ENCODE measurements around the gene PLCD3.

DNA sequence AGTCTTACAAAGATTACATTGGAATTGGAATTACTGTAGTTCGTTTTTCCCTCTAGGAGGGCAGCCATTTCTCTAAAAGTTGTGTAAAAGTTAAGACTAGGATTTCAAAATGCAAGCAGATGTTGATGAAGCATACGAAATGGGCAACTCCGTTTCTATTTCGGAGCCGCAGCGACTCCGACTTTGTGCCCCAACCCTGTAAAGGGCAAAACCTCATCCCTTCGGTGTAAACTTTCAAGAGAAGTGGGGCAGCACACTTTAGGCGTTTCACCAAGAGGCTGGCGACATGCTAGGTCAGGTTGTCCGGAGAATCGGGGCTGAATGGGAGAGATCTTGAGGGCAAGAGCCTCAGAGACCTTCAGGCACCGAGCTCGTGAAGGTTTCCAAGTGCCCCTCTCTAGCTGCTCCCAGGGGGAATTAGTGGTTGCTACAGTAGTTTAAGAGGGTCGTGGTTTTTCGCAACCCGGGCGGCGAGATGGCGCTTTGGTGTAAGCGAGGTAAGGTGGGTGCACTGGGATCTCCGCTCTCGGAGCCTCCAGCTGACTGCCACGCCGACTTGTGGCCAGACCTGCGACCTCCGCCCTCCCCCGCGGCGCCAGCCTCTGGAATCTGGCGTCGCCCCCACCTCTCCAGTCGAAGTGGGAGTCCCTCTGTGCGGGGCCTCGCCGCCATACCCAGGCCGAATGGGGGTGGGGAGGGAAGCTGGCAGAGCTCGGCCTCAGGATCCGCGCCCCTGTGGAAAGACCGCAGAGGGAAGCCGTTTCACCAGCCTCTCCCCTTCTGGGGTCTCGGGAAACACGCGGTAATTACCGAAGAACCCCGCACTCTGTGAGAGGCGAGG is 28.4 kb upstream of the PLCD3 start:
- TF ChIP-seq, protein P1, sequence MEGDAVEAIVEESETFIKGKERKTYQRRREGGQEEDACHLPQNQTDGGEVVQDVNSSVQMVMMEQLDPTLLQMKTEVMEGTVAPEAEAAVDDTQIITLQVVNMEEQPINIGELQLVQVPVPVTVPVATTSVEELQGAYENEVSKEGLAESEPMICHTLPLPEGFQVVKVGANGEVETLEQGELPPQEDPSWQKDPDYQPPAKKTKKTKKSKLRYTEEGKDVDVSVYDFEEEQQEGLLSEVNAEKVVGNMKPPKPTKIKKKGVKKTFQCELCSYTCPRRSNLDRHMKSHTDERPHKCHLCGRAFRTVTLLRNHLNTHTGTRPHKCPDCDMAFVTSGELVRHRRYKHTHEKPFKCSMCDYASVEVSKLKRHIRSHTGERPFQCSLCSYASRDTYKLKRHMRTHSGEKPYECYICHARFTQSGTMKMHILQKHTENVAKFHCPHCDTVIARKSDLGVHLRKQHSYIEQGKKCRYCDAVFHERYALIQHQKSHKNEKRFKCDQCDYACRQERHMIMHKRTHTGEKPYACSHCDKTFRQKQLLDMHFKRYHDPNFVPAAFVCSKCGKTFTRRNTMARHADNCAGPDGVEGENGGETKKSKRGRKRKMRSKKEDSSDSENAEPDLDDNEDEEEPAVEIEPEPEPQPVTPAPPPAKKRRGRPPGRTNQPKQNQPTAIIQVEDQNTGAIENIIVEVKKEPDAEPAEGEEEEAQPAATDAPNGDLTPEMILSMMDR (conservative IDR thresholded peaks at IDR 0.05; ENCODE audit: low read depth, low read length) = peak; percentile 38
- TF ChIP-seq EZH2phosphoT487 (IDR thresholded peaks at IDR 0.05; ENCODE audit: borderline replicate concordance, low read length) (no peak), EZH2 (IDR thresholded peaks at IDR 0.05; ENCODE audit: low read length, unreplicated experiment) (no peak)

Measured in PC-3 (cell line).